HepG2 (cell line): ENCODE results near the gene POLR2H. TPM values are rescaled to one million over a fixed set of nuclear protein-coding genes. Genes with fewer than 3 reads are reported as not detected.
A peak's percentile ranks its signal among the peaks of the same experiment; 100 is the strongest.

Experiments used
- CBX2 ChIP-seq, 2 experiments: fragments of 200-600 bp in 1 of 2; sonication (generic); formaldehyde crosslinking in 1 of 2; IDR thresholded peaks; 2 replicates each; pipeline versions ENCODE4 v1.7.0 to v1.8.1; 2018 to 2022; ENCODE audit warnings: low read depth in 2 of 2, low read length in 1 of 2, mild to moderate bottlenecking in 1 of 2, missing genetic modification reagents in 1 of 2
- DMAP1 ChIP-seq: IDR thresholded peaks from 2 replicates; pipeline ENCODE4 v1.6.1; 2016
- FLYWCH1 ChIP-seq: sonication (generic); formaldehyde crosslinking; IDR thresholded peaks from 2 replicates; pipeline ENCODE4 v1.8.1; 2023; ENCODE audit warnings: mild to moderate bottlenecking, missing genetic modification reagents
- HNF4A ChIP-seq: sonication (generic); formaldehyde crosslinking; IDR thresholded peaks from 2 replicates; pipeline ENCODE4 v1.4.0; 2020; ENCODE audit warnings: missing genetic modification reagents
- HOXA9 ChIP-seq: sonication (generic); formaldehyde crosslinking; IDR thresholded peaks from 2 replicates; pipeline ENCODE4 v1.8.1; 2022; ENCODE audit warnings: missing genetic modification reagents, mild to moderate bottlenecking, moderate library complexity, borderline replicate concordance
- MXD4 ChIP-seq: IDR thresholded peaks from 2 replicates; pipeline ENCODE4 v1.6.1; 2016; ENCODE audit warnings: mild to moderate bottlenecking, missing biosample characterization, missing genetic modification reagents
- MXI1 ChIP-seq: IDR thresholded peaks from 3 replicates; pipeline ENCODE4 v1.6.1; 2012; ENCODE audit warnings: low read depth, low read length, inconsistent platforms, borderline replicate concordance
- NR0B2 ChIP-seq: sonication (generic); formaldehyde crosslinking; IDR thresholded peaks from 2 replicates; pipeline ENCODE4 v1.4.0; 2020; ENCODE audit warnings: mild to moderate bottlenecking, missing genetic modification reagents
- POLR2AphosphoS2 ChIP-seq: IDR thresholded peaks from 2 replicates; pipeline ENCODE4 v1.6.1; 2011; ENCODE audit warnings: low read depth, low read length, improper control_type of control experiment
- RFXANK ChIP-seq: IDR thresholded peaks from 2 replicates; pipeline ENCODE4 v1.6.1; 2016
- TARDBP ChIP-seq: sonication (generic); formaldehyde crosslinking; IDR thresholded peaks from 2 replicates; pipeline ENCODE4 v1.8.0; 2022; ENCODE audit warnings: mild to moderate bottlenecking, missing genetic modification reagents
- TBX2 ChIP-seq: sonication (generic); formaldehyde crosslinking; IDR thresholded peaks from 2 replicates; pipeline ENCODE4 v1.5.0; 2020; ENCODE audit warnings: missing genetic modification reagents, mild to moderate bottlenecking, borderline replicate concordance
- XBP1 ChIP-seq: sonication (generic); formaldehyde crosslinking; IDR thresholded peaks from 2 replicates; pipeline ENCODE4 v1.5.0; 2020; ENCODE audit warnings: missing genetic modification reagents
- ZBED4 ChIP-seq: sonication (generic); formaldehyde crosslinking; IDR thresholded peaks from 2 replicates; pipeline ENCODE4 v1.4.0; 2020; ENCODE audit warnings: missing genetic modification reagents, borderline replicate concordance
- ZBTB8A ChIP-seq: sonication (generic); formaldehyde crosslinking; IDR thresholded peaks from 2 replicates; pipeline ENCODE4 v1.4.0; 2020; ENCODE audit warnings: mild to moderate bottlenecking, low read depth, missing genetic modification reagents, borderline replicate concordance
- ZC3H13 ChIP-seq: sonication (generic); formaldehyde crosslinking; IDR thresholded peaks from 2 replicates; pipeline ENCODE4 v1.8.1; 2023; ENCODE audit warnings: mild to moderate bottlenecking, missing genetic modification reagents, moderate library complexity
- ZNF12 ChIP-seq: sonication (generic); formaldehyde crosslinking; IDR thresholded peaks from 2 replicates; pipeline ENCODE4 v1.5.0; 2020; ENCODE audit warnings: missing genetic modification reagents
- ZNF652 ChIP-seq: IDR thresholded peaks from 2 replicates; pipeline ENCODE4 v1.6.1; 2016; ENCODE audit warnings: low read depth, borderline replicate concordance
- ZNF678 ChIP-seq: sonication (generic); formaldehyde crosslinking; IDR thresholded peaks from 2 replicates; pipeline ENCODE4 v1.4.0; 2020; ENCODE audit warnings: mild to moderate bottlenecking, missing genetic modification reagents
- ZNF83 ChIP-seq: sonication (generic); formaldehyde crosslinking; IDR thresholded peaks from 2 replicates; pipeline ENCODE4 v1.4.0; 2020; ENCODE audit warnings: missing genetic modification reagents, mild to moderate bottlenecking, borderline replicate concordance
- ZSCAN31 ChIP-seq: sonication (generic); formaldehyde crosslinking; IDR thresholded peaks from 2 replicates; pipeline ENCODE4 v1.5.0; 2020; ENCODE audit warnings: low read depth, mild to moderate bottlenecking, missing genetic modification reagents
- polyA plus RNA-seq, 8 experiments: library from polyadenylated mRNA; depleted of rRNA in 3 of 8; stranded (reverse) in 7 of 8; unstranded in 1 of 8; fragments of >200 nt; fragmentation: Illumina TruSeq in 4 of 8; extraction: Trizol in 4 of 8; gene quantifications; 2 replicates each; pipeline versions ENCODE4 v1.2.1 to v1.2.3, GENCODE V29; 2011 to 2016; ENCODE audit warnings: low read depth in 4 of 8, missing spikeins in 1 of 8, mixed read lengths in 1 of 8; ENCODE audit not compliant: insufficient read depth in 1 of 8
- total RNA-seq, 5 experiments: library from RNA; depleted of rRNA; stranded (reverse); fragments of >200 nt; fragmentation: Illumina TruSeq; extraction: Trizol; gene quantifications; 2 replicates each; pipeline ENCODE4 v1.2.3, GENCODE V29; 2016; ENCODE audit warnings: low read depth in 1 of 5
- TF ChIP-seq, protein P1 (sequence below): sonication (generic); formaldehyde crosslinking; IDR thresholded peaks from 2 replicates; pipeline ENCODE4 v1.5.0; 2020; ENCODE audit warnings: missing genetic modification reagents, mild to moderate bottlenecking, borderline replicate concordance
- TF ChIP-seq, protein P2 (sequence below): sonication (generic); formaldehyde crosslinking; IDR thresholded peaks from 2 replicates; pipeline ENCODE4 v1.4.0; 2020; ENCODE audit warnings: missing genetic modification reagents

Gene POLR2H
- total and polyA plus RNA-seq, 2 of the 13 experiments (the other 11 are each of a cell fraction or from before 2014, with no cell fraction given), result 118 to 194 TPM

- TF ChIP-seq TARDBP (CRISPR knock-in tag) (no peak), ZBED4 (CRISPR knock-in tag) (no peak), DMAP1 (CRISPR knock-in tag) (no peak), CBX2 (IDR thresholded peaks at IDR 0.05; ENCODE audit: low read depth, low read length) (no peak), CBX2 (CRISPR knock-in tag; IDR thresholded peaks at IDR 0.05; ENCODE audit: low read depth) (no peak), FLYWCH1 (CRISPR knock-in tag) (no peak), ZNF12 (CRISPR knock-in tag) (0 out of 2 replicates have a peak, but pooled peaks have one; percentile 22), TBX2 (no peak), NR0B2 (0 out of 2 replicates have a peak, but pooled peaks have one; percentile 39), XBP1 (CRISPR knock-in tag) (no peak), ZNF652 (CRISPR knock-in tag) (no peak), HNF4A (peak; percentile 32; the same call in 1 of the 2 replicates), ZC3H13 (CRISPR knock-in tag) (no peak), RFXANK (CRISPR knock-in tag) (no peak), POLR2AphosphoS2 (no peak), ZNF678 (CRISPR knock-in tag) (no peak), MXI1 (0 out of 3 replicates have a peak, but pooled peaks have one; percentile 37), ZSCAN31 (CRISPR knock-in tag) (no peak), HOXA9 (CRISPR knock-in tag) (no peak), ZBTB8A (no peak), MXD4 (peak; percentile 56; the same call in 1 of the 2 replicates), ZNF83 (CRISPR knock-in tag) (no peak)
- TF ChIP-seq, protein P1, sequence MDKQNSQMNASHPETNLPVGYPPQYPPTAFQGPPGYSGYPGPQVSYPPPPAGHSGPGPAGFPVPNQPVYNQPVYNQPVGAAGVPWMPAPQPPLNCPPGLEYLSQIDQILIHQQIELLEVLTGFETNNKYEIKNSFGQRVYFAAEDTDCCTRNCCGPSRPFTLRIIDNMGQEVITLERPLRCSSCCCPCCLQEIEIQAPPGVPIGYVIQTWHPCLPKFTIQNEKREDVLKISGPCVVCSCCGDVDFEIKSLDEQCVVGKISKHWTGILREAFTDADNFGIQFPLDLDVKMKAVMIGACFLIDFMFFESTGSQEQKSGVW (CRISPR knock-in tag), result no peak
- TF ChIP-seq, protein P2, sequence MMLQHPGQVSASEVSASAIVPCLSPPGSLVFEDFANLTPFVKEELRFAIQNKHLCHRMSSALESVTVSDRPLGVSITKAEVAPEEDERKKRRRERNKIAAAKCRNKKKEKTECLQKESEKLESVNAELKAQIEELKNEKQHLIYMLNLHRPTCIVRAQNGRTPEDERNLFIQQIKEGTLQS (CRISPR knock-in tag), result no peak
Measured at GRCh38 chr3:184417619-184418327, 56.3 kb downstream of the POLR2H start (continued).
